PC-9 (cell line): Measurements from ENCODE around the gene CCBE1. TPM values are rescaled to one million over a fixed set of nuclear protein-coding genes. Genes with fewer than 3 reads are reported as not detected.

ENCODE experiments used
- BruUV-seq: library from RNA; stranded (reverse); fragments of 400-500 nt; replicated peaks from 2 replicates; lab custom pipeline; 2021; lab: Mats Ljungman, UMichigan
- CTCF ChIA-PET: fragments of 300-600 bp; sonication (Branson Sonifier 250); formaldehyde crosslinking; loops from one replicate; lab custom pipeline; 2022; ENCODE audit warnings: antibody characterized with exemption; lab: Charles Lee
- POLR2A ChIA-PET: fragments of 300-600 bp; sonication (Branson Sonifier 250); formaldehyde crosslinking; loops from one replicate; lab custom pipeline; 2022; ENCODE audit warnings: antibody characterized with exemption; ENCODE audit not compliant: unreplicated experiment; lab: Charles Lee
- DNase-seq, 2 experiments: peaks; one replicate each; pipeline versions ENCODE4 v3.0.0 to v3.0.0-alpha.2; 2015 to 2022; ENCODE audit warnings: mixed read lengths in 1 of 2
- H2AFZ ChIP-seq: fragments of 200-600 bp; sonication (generic); 2 replicates; pipeline ENCODE4 v1.8.1; 2017; ENCODE audit warnings: antibody characterized with exemption
- H3F3A ChIP-seq: fragments of 200-600 bp; sonication (generic); 2 replicates; pipeline ENCODE4 v1.8.1; 2017; ENCODE audit warnings: antibody characterized with exemption, mild to moderate bottlenecking, low read depth; ENCODE audit not compliant: insufficient read depth
- H3K27ac ChIP-seq: fragments of 200-600 bp; sonication (generic); 2 replicates; pipeline ENCODE4 v1.6.1; 2016; ENCODE audit warnings: mixed run types
- H3K27me3 ChIP-seq: fragments of 200-600 bp; sonication (generic); 2 replicates; pipeline ENCODE4 v1.6.1; 2016; ENCODE audit warnings: low read depth, mixed run types; ENCODE audit not compliant: insufficient read depth
- H3K36me3 ChIP-seq: fragments of 200-600 bp; sonication (generic); 2 replicates; pipeline ENCODE4 v1.6.1; 2016; ENCODE audit warnings: low read depth, mixed run types
- H3K4me1 ChIP-seq: fragments of 200-600 bp; sonication (generic); replicated peaks from 2 replicates; pipeline ENCODE4 v1.6.1; 2016; ENCODE audit warnings: mixed run types; ENCODE audit not compliant: insufficient read depth
- H3K4me2 ChIP-seq: fragments of 200-600 bp; sonication (generic); 2 replicates; pipeline ENCODE4 v1.6.1; 2017; ENCODE audit warnings: mixed run types
- H3K4me3 ChIP-seq: fragments of 200-600 bp; sonication (generic); 2 replicates; pipeline ENCODE4 v1.6.1; 2016; ENCODE audit warnings: mixed run types
- H3K79me2 ChIP-seq: fragments of 200-600 bp; sonication (generic); 2 replicates; pipeline ENCODE4 v1.6.1; 2017; ENCODE audit warnings: low read depth, mixed run types
- H3K9me2 ChIP-seq: fragments of 200-600 bp; sonication (generic); 2 replicates; pipeline ENCODE4 v1.8.1; 2017; ENCODE audit warnings: mild to moderate bottlenecking; ENCODE audit not compliant: insufficient read depth
- H3K9me3 ChIP-seq: fragments of 200-600 bp; sonication (generic); 2 replicates; pipeline ENCODE4 v1.8.1; 2016; ENCODE audit warnings: low read depth; ENCODE audit not compliant: insufficient read depth
- H4K20me1 ChIP-seq: fragments of 200-600 bp; sonication (generic); 2 replicates; pipeline ENCODE4 v1.8.1; 2017; ENCODE audit not compliant: insufficient read depth
- CTCF ChIP-seq: fragments of 200-600 bp; sonication (generic); conservative IDR thresholded peaks from 2 replicates; pipeline ENCODE4 v1.6.1; 2017; ENCODE audit warnings: mixed run types, antibody characterized with exemption, mild to moderate bottlenecking, moderate library complexity
- EZH2 ChIP-seq: fragments of 200-600 bp; sonication (generic); IDR thresholded peaks from 2 replicates; pipeline ENCODE4 v1.8.0; 2017; ENCODE audit warnings: antibody characterized with exemption, low read depth
- intact Hi-C: fragments of 100-400 bp; cut with micrococcal nuclease; formaldehyde crosslinking; loops from one replicate; pipeline ENCODE4 v1.10.0; 2022; ENCODE audit not compliant: unreplicated experiment
- total RNA-seq: library from RNA; stranded (reverse); gene quantifications from 2 replicates; pipeline ENCODE4 v1.2.3, GENCODE V29; 2021

Gene CCBE1
- total RNA-seq, 1 experiment from 2014 or later = 5.8 TPM

DNA sequence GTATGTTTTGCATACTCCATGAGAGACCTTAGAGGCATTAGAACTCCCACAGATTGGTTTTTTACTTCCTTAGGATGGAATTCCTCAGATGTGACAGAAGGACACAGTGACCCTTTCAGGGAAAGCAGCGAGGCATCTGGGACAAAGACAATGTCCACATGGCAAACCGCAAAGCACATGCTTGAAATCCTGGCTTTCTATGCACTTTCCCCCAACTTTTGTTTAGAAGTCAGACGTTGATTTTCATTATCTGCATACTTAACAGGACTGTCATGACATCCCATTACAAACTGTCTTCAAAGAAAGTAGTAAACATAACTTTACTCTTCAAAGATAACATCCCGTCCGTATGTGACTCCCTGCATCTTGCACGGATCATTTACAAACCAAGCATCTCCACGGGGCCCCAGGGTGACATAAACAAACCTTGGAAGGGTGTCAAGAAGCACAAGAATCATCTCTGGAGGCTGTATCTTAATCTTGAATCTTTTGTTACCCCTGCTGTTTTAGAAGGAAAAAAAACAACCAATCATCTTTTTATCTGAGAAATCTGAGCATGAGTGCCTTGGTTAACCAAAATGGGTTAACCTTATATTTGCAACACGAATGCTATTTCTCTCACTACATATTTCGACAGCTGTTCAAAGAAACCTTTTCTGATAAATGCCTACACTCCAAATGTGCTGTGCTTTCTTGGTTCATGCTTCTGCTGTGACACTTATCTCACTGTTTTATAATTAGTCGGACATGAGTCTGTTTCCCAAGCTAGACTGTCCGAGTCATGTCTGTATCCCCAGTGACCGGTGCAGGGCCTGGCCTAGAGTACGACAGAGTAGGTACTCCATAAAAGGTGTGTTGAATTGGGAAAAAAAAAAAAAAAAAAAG is 90.8 kb downstream of the CCBE1 start:
- no TSS peak for BruUV-seq
- Histone ChIP-seq H4K20me1 (no peaks in the 10 kb centered on the region), H3K9me3 (no peaks in the 10 kb centered on the region), H3K9me2 (no peaks in the 10 kb centered on the region), H3K27ac (no peak overlapping the region), H3K36me3 (no peaks in the 10 kb centered on the region), H3F3A (no peaks in the 10 kb centered on the region), H3K4me1 (no peaks in the 10 kb centered on the region), H2AFZ (no peak overlapping the region), H3K27me3 (no peaks in the 10 kb centered on the region), H3K79me2 (no peaks in the 10 kb centered on the region), H3K4me3 (no peak overlapping the region), H3K4me2 (no peak overlapping the region)
- CTCF ChIA-PET = no interaction called here
- intact Hi-C loops = no loop called here
- TF ChIP-seq CTCF = no peak
- no peak for TF ChIP-seq EZH2
- POLR2A ChIA-PET = no interaction called here
- DNase-seq = no peak

DNA sequence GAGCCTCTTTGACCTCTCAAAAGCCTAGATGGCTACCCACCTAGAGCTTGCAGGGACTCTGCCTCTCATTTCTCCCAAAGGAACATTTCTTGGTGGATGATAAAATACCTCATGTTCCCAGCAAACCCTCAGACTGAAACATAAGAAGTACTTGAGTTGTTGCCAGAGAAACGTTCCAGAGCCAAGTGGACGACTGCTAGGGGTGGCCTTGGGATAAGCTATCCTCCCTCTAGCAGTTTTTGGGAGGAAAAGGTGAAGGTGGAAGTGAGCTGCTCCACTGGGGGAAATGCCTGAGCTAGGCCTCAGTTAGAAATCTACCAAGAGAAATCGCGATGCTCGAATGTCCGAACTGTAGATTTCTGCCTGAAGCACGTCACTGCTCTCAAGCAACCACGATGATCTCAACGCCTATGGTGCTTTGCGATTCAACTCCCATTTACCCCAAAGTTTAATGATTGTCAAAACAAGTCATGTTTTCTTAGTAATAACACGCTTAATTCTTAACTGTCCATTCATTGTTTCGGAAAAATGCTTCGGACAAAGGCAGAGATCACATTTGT is 91.5 kb downstream of the CCBE1 start:
- H3K27me3 ChIP-seq = 0 out of 2 replicates have a peak, but pooled peaks cover under 1% of the 10 kb centered on the region
- intact Hi-C loops = no loop called here
- no TSS peak for BruUV-seq
- H4K20me1 ChIP-seq = no peaks in the 10 kb centered on the region
- no peaks in the 10 kb centered on the region for H3K36me3 ChIP-seq
- no peak for TF ChIP-seq EZH2
- TF ChIP-seq CTCF = no peak
- H3K27ac ChIP-seq = no peak overlapping the region
- no peak overlapping the region for H2AFZ ChIP-seq
- H3F3A ChIP-seq = no peaks in the 10 kb centered on the region
- H3K9me3 ChIP-seq = no peaks in the 10 kb centered on the region
- CTCF ChIA-PET = no interaction called here
- no peaks in the 10 kb centered on the region for H3K9me2 ChIP-seq
- POLR2A ChIA-PET = no interaction called here
- H3K4me1 ChIP-seq = no peaks in the 10 kb centered on the region
- H3K4me2 ChIP-seq = no peak overlapping the region
- no peak overlapping the region for H3K4me3 ChIP-seq
- H3K79me2 ChIP-seq = no peaks in the 10 kb centered on the region
- no peak for DNase-seq

GRCh38 chr18:59604877-59605276 is 92.3 kb downstream of the CCBE1 start:
- intact Hi-C loops = no loop called here
- DNase-seq = no peak
- H3K9me2 ChIP-seq = no peaks in the 10 kb centered on the region
- no peak overlapping the region for H3K4me2 ChIP-seq
- H3K79me2 ChIP-seq = no peaks in the 10 kb centered on the region
- ChIA-PET CTCF (no interaction called here), POLR2A (no interaction called here)
- TF ChIP-seq EZH2 (no peak), CTCF (no peak)
- peaks cover 8% of the 10 kb centered on the region; the same call in 1 of the 2 replicates for H3K27me3 ChIP-seq
- H2AFZ ChIP-seq = no peak overlapping the region
- H3K27ac ChIP-seq = no peak overlapping the region
- no peaks in the 10 kb centered on the region for H3K9me3 ChIP-seq
- H3K4me1 ChIP-seq = no peaks in the 10 kb centered on the region
- H3K4me3 ChIP-seq = no peak overlapping the region
- H3F3A ChIP-seq = no peaks in the 10 kb centered on the region
- no peaks in the 10 kb centered on the region for H3K36me3 ChIP-seq
- BruUV-seq = no TSS peak
- H4K20me1 ChIP-seq = no peaks in the 10 kb centered on the region
